GM12865 (cell line): ENCODE results near the gene GPD1L.

Experiments used
- DNase-seq: peaks from one replicate; pipeline ENCODE4 v3.0.0; 2010; ENCODE audit warnings: low read depth
- H3K4me3 ChIP-seq: 2 replicates; pipeline ENCODE4 v1.5.1; 2011; ENCODE audit warnings: mild to moderate bottlenecking, low read depth, low read length, control low read depth
- TF ChIP-seq, protein P1 (sequence below): IDR thresholded peaks from 2 replicates; pipeline ENCODE4 v1.5.1; 2011; ENCODE audit warnings: low read length, control low read depth, low read depth, inconsistent platforms; ENCODE audit not compliant: insufficient read depth; ENCODE audit errors: missing control alignments

Gene GPD1L

DNA sequence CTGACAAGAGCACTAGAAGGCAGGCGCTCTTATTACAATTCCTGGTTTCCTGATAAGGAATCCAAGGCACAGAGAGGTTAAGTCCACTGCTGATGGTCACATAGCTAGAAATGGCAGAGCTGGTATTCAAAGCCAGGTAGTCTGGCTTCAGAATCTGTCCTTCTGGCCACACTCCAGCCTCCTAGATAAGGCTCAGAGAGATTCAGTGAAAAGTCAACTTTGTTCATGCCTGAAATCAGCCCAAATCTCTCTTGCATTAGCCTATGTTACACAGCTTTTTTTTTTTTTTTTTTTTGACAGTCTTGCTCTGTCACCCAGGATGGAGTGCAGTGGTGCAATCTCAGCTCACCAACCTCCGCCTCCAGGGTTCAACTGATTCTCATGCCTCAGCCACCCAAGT is 110.9 kb downstream of the GPD1L start:
- TF ChIP-seq, protein P1, sequence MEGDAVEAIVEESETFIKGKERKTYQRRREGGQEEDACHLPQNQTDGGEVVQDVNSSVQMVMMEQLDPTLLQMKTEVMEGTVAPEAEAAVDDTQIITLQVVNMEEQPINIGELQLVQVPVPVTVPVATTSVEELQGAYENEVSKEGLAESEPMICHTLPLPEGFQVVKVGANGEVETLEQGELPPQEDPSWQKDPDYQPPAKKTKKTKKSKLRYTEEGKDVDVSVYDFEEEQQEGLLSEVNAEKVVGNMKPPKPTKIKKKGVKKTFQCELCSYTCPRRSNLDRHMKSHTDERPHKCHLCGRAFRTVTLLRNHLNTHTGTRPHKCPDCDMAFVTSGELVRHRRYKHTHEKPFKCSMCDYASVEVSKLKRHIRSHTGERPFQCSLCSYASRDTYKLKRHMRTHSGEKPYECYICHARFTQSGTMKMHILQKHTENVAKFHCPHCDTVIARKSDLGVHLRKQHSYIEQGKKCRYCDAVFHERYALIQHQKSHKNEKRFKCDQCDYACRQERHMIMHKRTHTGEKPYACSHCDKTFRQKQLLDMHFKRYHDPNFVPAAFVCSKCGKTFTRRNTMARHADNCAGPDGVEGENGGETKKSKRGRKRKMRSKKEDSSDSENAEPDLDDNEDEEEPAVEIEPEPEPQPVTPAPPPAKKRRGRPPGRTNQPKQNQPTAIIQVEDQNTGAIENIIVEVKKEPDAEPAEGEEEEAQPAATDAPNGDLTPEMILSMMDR, result no peak
- no peak overlapping the region for H3K4me3 ChIP-seq
- no peak for DNase-seq
